ENCODE measurements around the gene ZBTB5.

GRCh38 chr9:37465249-37466036, at the start of gene ZBTB5:
- TF ChIP-seq EZH2 (IDR thresholded peaks at IDR 0.05) (no peak), POLR2AphosphoS5 (IDR thresholded peaks at IDR 0.05; ENCODE audit: borderline replicate concordance, low read depth, low read length) (peak; percentile 83)

Data from SK-N-MC (cell line).